Ishikawa (cell line): Measurements from ENCODE around the gene PRR20E.
"Not testable (repeated sequence)": the region's sequence is repeated elsewhere in the genome, so short reads cannot be mapped to it uniquely, and the experiment has no call there.

Experiments used
- CEBPB ChIP-seq: IDR thresholded peaks from 2 replicates; pipeline ENCODE4 v1.6.1; 2012
- CREB1 ChIP-seq: IDR thresholded peaks from 2 replicates; pipeline ENCODE4 v1.6.1; 2012; ENCODE audit warnings: low read depth
- EGR1 ChIP-seq: IDR thresholded peaks from 2 replicates; pipeline ENCODE4 v1.6.1; 2012
- EP300 ChIP-seq: IDR thresholded peaks from 2 replicates; pipeline ENCODE4 v1.6.1; 2012; ENCODE audit warnings: borderline replicate concordance
- FOXM1 ChIP-seq: IDR thresholded peaks from 2 replicates; pipeline ENCODE4 v1.6.1; 2012; ENCODE audit warnings: low read depth, borderline replicate concordance
- MAX ChIP-seq: IDR thresholded peaks from 2 replicates; pipeline ENCODE4 v1.6.1; 2012
- NFIC ChIP-seq: IDR thresholded peaks from 2 replicates; pipeline ENCODE4 v1.6.1; 2012
- RAD21 ChIP-seq: IDR thresholded peaks from 2 replicates; pipeline ENCODE4 v1.6.1; 2012; ENCODE audit warnings: low read depth
- REST ChIP-seq: IDR thresholded peaks from 2 replicates; pipeline ENCODE4 v1.6.1; 2012; ENCODE audit warnings: low read depth, mild to moderate bottlenecking
- TAF1 ChIP-seq: IDR thresholded peaks from 2 replicates; pipeline ENCODE4 v1.6.1; 2012; ENCODE audit warnings: low read depth, mild to moderate bottlenecking
- TCF12 ChIP-seq: IDR thresholded peaks from 2 replicates; pipeline ENCODE4 v1.6.1; 2012; ENCODE audit warnings: low read depth
- TEAD4 ChIP-seq: IDR thresholded peaks from 2 replicates; pipeline ENCODE4 v1.6.1; 2012
- YY1 ChIP-seq: IDR thresholded peaks from 2 replicates; pipeline ENCODE4 v1.6.1; 2012; ENCODE audit warnings: low read depth
- ZBTB7A ChIP-seq: IDR thresholded peaks from 2 replicates; pipeline ENCODE4 v1.6.1; 2012; ENCODE audit warnings: low read depth
- TF ChIP-seq, protein P1 (sequence below): IDR thresholded peaks from 2 replicates; pipeline ENCODE4 v1.6.1; 2012

The PRR20E gene

GRCh38 chr13:57166897-57167296 lies at the start of gene PRR20E:
Gene PRR20E, plus strand, starts transcription at chr13:57167197. Its CDS starts 387 bp downstream, at chr13:57167584.
- TF ChIP-seq NFIC, CEBPB: not testable (repeated sequence)
- TF ChIP-seq, protein P1, sequence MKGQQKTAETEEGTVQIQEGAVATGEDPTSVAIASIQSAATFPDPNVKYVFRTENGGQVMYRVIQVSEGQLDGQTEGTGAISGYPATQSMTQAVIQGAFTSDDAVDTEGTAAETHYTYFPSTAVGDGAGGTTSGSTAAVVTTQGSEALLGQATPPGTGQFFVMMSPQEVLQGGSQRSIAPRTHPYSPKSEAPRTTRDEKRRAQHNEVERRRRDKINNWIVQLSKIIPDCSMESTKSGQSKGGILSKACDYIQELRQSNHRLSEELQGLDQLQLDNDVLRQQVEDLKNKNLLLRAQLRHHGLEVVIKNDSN: not testable (repeated sequence)

DNA sequence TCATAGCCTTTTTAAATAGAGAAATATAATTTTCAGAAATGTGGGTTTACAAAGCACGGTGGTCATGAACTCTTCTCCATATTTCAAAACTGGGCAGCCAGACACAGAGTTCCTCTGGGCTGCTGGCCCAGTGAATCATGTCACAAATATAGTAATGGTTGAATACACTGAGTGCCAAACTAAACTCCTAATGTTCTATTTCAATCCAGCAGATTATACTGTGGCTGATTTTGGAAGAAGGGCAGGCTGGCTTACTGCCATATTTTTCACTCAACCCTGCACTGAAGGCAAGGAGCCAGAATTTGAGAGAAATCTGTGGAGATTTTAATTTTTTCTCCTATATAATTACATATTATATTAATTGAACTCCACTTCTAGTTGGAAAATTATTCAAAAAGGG lies 43.3 kb upstream of the PRR20E start:
- TF ChIP-seq TCF12 (no peak), TAF1 (no peak), FOXM1 (no peak), EGR1 (no peak), EP300 (no peak), RAD21 (no peak), CREB1 (no peak), CEBPB (no peak), NFIC (no peak), REST (no peak), TEAD4 (no peak), ZBTB7A (no peak), YY1 (no peak), MAX (no peak)
- TF ChIP-seq, protein P1: no peak

- no peak for TF ChIP-seq FOXM1
- no peak for TF ChIP-seq TEAD4
- TF ChIP-seq CREB1: no peak
- no peak for TF ChIP-seq MAX
- no peak for TF ChIP-seq ZBTB7A
- TF ChIP-seq CEBPB: no peak
These were observed 38.1 kb upstream of the PRR20E start for GRCh38 chr13:57128909-57129308.

GRCh38 chr13:57136093-57136492 lies 30.9 kb upstream of the PRR20E start:
- TF ChIP-seq REST (no peak), TEAD4 (no peak), CREB1 (no peak), TAF1 (no peak), YY1 (no peak), CEBPB (no peak), FOXM1 (no peak), ZBTB7A (no peak), TCF12 (no peak), MAX (no peak), EGR1 (no peak)
- TF ChIP-seq, protein P1: no peak

DNA sequence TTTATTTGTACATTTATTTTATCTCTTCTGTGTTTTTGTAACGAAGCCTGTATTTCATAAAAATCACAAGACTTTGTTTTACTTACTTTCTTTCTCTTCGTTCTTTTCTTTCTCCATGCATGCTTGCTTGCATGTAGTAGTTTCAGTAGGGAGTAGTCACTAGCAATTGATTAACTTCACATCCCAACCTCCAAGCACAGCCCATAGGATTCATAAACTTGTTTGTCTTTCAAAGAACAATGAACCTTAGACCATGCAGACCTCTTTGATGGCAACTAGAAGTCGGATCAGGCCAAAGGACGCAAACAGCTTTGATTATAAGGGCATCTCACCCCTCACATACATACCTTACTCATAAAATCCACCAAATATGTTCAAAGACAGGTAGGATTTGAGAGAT lies 29.4 kb upstream of the PRR20E start:
- TF ChIP-seq CEBPB: no peak
- no peak for TF ChIP-seq CREB1
- TF ChIP-seq FOXM1: no peak
- TF ChIP-seq ZBTB7A: no peak
- no peak for TF ChIP-seq EP300
- no peak for TF ChIP-seq TCF12
- TF ChIP-seq YY1: no peak
- no peak for TF ChIP-seq RAD21
- TF ChIP-seq, protein P1: no peak
- TF ChIP-seq EGR1: no peak
- no peak for TF ChIP-seq NFIC
- no peak for TF ChIP-seq TAF1
- no peak for TF ChIP-seq REST
